NCI-H2196 (cell line): Measurements from ENCODE around the gene DUSP22.

Experiments used
- DNase-seq: peaks from one replicate; lab custom pipeline; 2025; ENCODE audit not compliant: unreplicated experiment; lab: John Stamatoyannopoulos, UW

DUSP22 gene

GRCh38 chr6:336159-337114 lies 44.1 kb downstream of the DUSP22 start:
- no peak for DNase-seq

GRCh38 chr6:337805-338368 lies 45.6 kb downstream of the DUSP22 start:
- no peak for DNase-seq

GRCh38 chr6:338815-339262 lies 46.6 kb downstream of the DUSP22 start:
- DNase-seq, result no peak

- no peak for DNase-seq
Observed at GRCh38 chr6:339480-339879, 47.2 kb downstream of the DUSP22 start.

GRCh38 chr6:340186-340955 lies 48.1 kb downstream of the DUSP22 start:
- no peak for DNase-seq

- no peak for DNase-seq
Observed at GRCh38 chr6:340991-341827, 48.9 kb downstream of the DUSP22 start.

GRCh38 chr6:341914-342831 lies 49.9 kb downstream of the DUSP22 start:
- DNase-seq, result no peak

GRCh38 chr6:342832-343179 lies 50.5 kb downstream of the DUSP22 start:
- DNase-seq, result no peak

GRCh38 chr6:343226-343935 lies 51.1 kb downstream of the DUSP22 start:
- DNase-seq, result no peak

GRCh38 chr6:343960-344815 lies 51.9 kb downstream of the DUSP22 start:
- DNase-seq, result no peak

- DNase-seq, result no peak
Observed at GRCh38 chr6:344816-345340, 52.6 kb downstream of the DUSP22 start.

- no peak for DNase-seq
Observed at GRCh38 chr6:345747-346385, 53.6 kb downstream of the DUSP22 start.

- DNase-seq, result no peak
Observed at GRCh38 chr6:346386-347030, 54.2 kb downstream of the DUSP22 start.

GRCh38 chr6:347232-347631 lies 54.9 kb downstream of the DUSP22 start:
- no peak for DNase-seq

- no peak for DNase-seq
Observed at GRCh38 chr6:347951-348859, 55.9 kb downstream of the DUSP22 start.

- no peak for DNase-seq
Observed at GRCh38 chr6:348860-349396, 56.6 kb downstream of the DUSP22 start.
